DMS153 (cell line): ENCODE results near the gene MRPL10.

Experiments
- DNase-seq: peaks from one replicate; lab custom pipeline; 2025; lab: John Stamatoyannopoulos, UW

The MRPL10 gene

GRCh38 chr17:47812146-47812920 is 19.0 kb downstream of the MRPL10 start:
- no peak for DNase-seq

GRCh38 chr17:47811709-47812108 is 19.6 kb downstream of the MRPL10 start:
- DNase-seq: no peak

- DNase-seq: no peak
These were observed 20.3 kb downstream of the MRPL10 start for GRCh38 chr17:47810901-47811635.

- DNase-seq: no peak
These were observed 21.0 kb downstream of the MRPL10 start for GRCh38 chr17:47810200-47810821.

- no peak for DNase-seq
These were observed 22.4 kb downstream of the MRPL10 start for GRCh38 chr17:47808830-47809480.

- no peak for DNase-seq
These were observed 23.1 kb downstream of the MRPL10 start for GRCh38 chr17:47808036-47808829.

- no peak for DNase-seq
These were observed 23.9 kb downstream of the MRPL10 start for GRCh38 chr17:47807421-47807820.

- no peak for DNase-seq
These were observed 24.5 kb downstream of the MRPL10 start for GRCh38 chr17:47806913-47807255.

GRCh38 chr17:47806026-47806912 is 25.1 kb downstream of the MRPL10 start:
- no peak for DNase-seq

- DNase-seq: no peak
These were observed 26.9 kb downstream of the MRPL10 start for GRCh38 chr17:47804461-47804860.

- DNase-seq: no peak
These were observed 27.6 kb downstream of the MRPL10 start for GRCh38 chr17:47803751-47804150.

- no peak for DNase-seq
These were observed 28.1 kb downstream of the MRPL10 start for GRCh38 chr17:47803201-47803600.

- peak; percentile 25 for DNase-seq
These were observed 28.9 kb downstream of the MRPL10 start for GRCh38 chr17:47802341-47803022.

GRCh38 chr17:47801906-47802305 is 29.4 kb downstream of the MRPL10 start:
- DNase-seq: no peak

- DNase-seq: no peak
These were observed 30.1 kb downstream of the MRPL10 start for GRCh38 chr17:47801176-47801765.

- DNase-seq: no peak
These were observed 30.7 kb downstream of the MRPL10 start for GRCh38 chr17:47800686-47801085.

GRCh38 chr17:47797797-47798196 is 33.5 kb downstream of the MRPL10 start:
- no peak for DNase-seq

GRCh38 chr17:47792979-47793378 is 38.4 kb downstream of the MRPL10 start:
- DNase-seq: no peak

GRCh38 chr17:47792457-47792856 is 38.9 kb downstream of the MRPL10 start:
- no peak for DNase-seq

- no peak for DNase-seq
These were observed 40.3 kb downstream of the MRPL10 start for GRCh38 chr17:47791025-47791424.
